Stimulated activated CD4-positive, alpha-beta T cell treated with anti-CD3 and anti-CD28 coated beads, Interleukin-2, amount 100 ng/mL, for 4 hours (primary cell): ENCODE results near the gene SCGB1C2.
"Not testable (repeated sequence)": the region's sequence is repeated elsewhere in the genome, so short reads cannot be mapped to it uniquely, and the experiment has no call there.

Experiments
- DNase-seq: peaks from one replicate; pipeline ENCODE4 v3.0.0-alpha.2; 2020; ENCODE audit warnings: low read depth

The SCGB1C2 gene

GRCh38 chr17:137166-137807 lies at the start of gene SCGB1C2:
Gene SCGB1C2, plus strand, starts transcription at chr17:137569. Its CDS starts 22 bp downstream, at chr17:137591.
- not testable (repeated sequence) for DNase-seq

- DNase-seq = not testable (repeated sequence)
These were observed 24.3 kb upstream of the SCGB1C2 start for GRCh38 chr17:113111-113510.

- DNase-seq = not testable (repeated sequence)
These were observed 18.9 kb upstream of the SCGB1C2 start for GRCh38 chr17:118339-118917.

GRCh38 chr17:133932-134331 lies 3.4 kb upstream of the SCGB1C2 start:
- DNase-seq = not testable (repeated sequence)

- DNase-seq = not testable (repeated sequence)
These were observed 3.0 kb upstream of the SCGB1C2 start for GRCh38 chr17:134332-134785.

- DNase-seq = not testable (repeated sequence)
These were observed 2.3 kb upstream of the SCGB1C2 start for GRCh38 chr17:135022-135421.

- DNase-seq = not testable (repeated sequence)
These were observed 1.5 kb upstream of the SCGB1C2 start for GRCh38 chr17:135895-136294.

- DNase-seq = peak; percentile 67
These were observed 838 bp upstream of the SCGB1C2 start for GRCh38 chr17:136531-136930.

GRCh38 chr17:139401-140205 lies 2.2 kb downstream of the SCGB1C2 start:
- not testable (repeated sequence) for DNase-seq

- DNase-seq = no peak
These were observed 4.8 kb downstream of the SCGB1C2 start for GRCh38 chr17:142102-142661.

- DNase-seq = no peak
These were observed 5.8 kb downstream of the SCGB1C2 start for GRCh38 chr17:142876-143784.

GRCh38 chr17:143785-144281 lies 6.5 kb downstream of the SCGB1C2 start:
- DNase-seq = peak; percentile 74

GRCh38 chr17:144936-145670 lies 7.7 kb downstream of the SCGB1C2 start:
- DNase-seq = no peak

GRCh38 chr17:145671-146541 lies 8.5 kb downstream of the SCGB1C2 start:
- DNase-seq = no peak

GRCh38 chr17:146546-146945 lies 9.2 kb downstream of the SCGB1C2 start:
- DNase-seq = no peak

GRCh38 chr17:146983-147761 lies 9.8 kb downstream of the SCGB1C2 start:
- DNase-seq = no peak

- DNase-seq = no peak
These were observed 10.7 kb downstream of the SCGB1C2 start for GRCh38 chr17:147796-148740.

- DNase-seq = no peak
These were observed 11.4 kb downstream of the SCGB1C2 start for GRCh38 chr17:148757-149156.
